Neural cell (in vitro differentiated cells): ENCODE measurements around the gene SERINC2.

Experiments
- CTCF ChIP-seq: fragments of 450-650 bp; IDR thresholded peaks from 2 replicates; pipeline ENCODE4 v1.5.1; 2014; ENCODE audit warnings: antibody characterized with exemption, mild to moderate bottlenecking, moderate library complexity; ENCODE audit not compliant: poor library complexity, severe bottlenecking
- EP300 ChIP-seq: fragments of 450-650 bp; conservative IDR thresholded peaks from 2 replicates; pipeline ENCODE4 v1.6.1; 2014; ENCODE audit warnings: antibody characterized with exemption, mild to moderate bottlenecking, moderate library complexity; ENCODE audit not compliant: poor library complexity, severe bottlenecking
- EZH2 ChIP-seq: fragments of 200-600, 300-800 bp; shearing (Covaris generic), sonication (generic); IDR thresholded peaks from 2 replicates; pipeline ENCODE4 v1.6.1; 2014; ENCODE audit warnings: antibody characterized with exemption, low read length, borderline replicate concordance, mild to moderate bottlenecking; ENCODE audit not compliant: insufficient read depth, poor library complexity, severe bottlenecking
- POLR2AphosphoS5 ChIP-seq: IDR thresholded peaks from 2 replicates; pipeline ENCODE4 v1.6.1; 2012
- SMC3 ChIP-seq: fragments of 450-650 bp; conservative IDR thresholded peaks from 2 replicates; pipeline ENCODE4 v1.6.1; 2014; ENCODE audit warnings: antibody characterized with exemption, mild to moderate bottlenecking, moderate library complexity; ENCODE audit not compliant: poor library complexity
- TAF1 ChIP-seq: IDR thresholded peaks from 2 replicates; pipeline ENCODE4 v1.6.1; 2012; ENCODE audit warnings: low read depth

GRCh38 chr1:31396633-31397351 lies 16.2 kb upstream of the SERINC2 start:
- TF ChIP-seq POLR2AphosphoS5 = no peak
- TF ChIP-seq CTCF = peak; percentile 19
- no peak for TF ChIP-seq TAF1
- TF ChIP-seq EP300 = no peak
- peak; percentile 15 for TF ChIP-seq SMC3
- no peak for TF ChIP-seq EZH2
